CD4-positive, alpha-beta memory T cell (primary cell): ENCODE data around the gene MAP3K3. TPM values are rescaled to one million over a fixed set of nuclear protein-coding genes. Genes with fewer than 3 reads are reported as not detected.
"Not testable (repeated sequence)": the region's sequence is repeated elsewhere in the genome, so short reads cannot be mapped to it uniquely, and the experiment has no call there.

Source experiments
- CTCF ChIA-PET: fragments of 350-600 bp; sonication (Branson Sonifier 250); formaldehyde crosslinking; loops from one replicate; lab custom pipeline; 2021; ENCODE audit warnings: inconsistent platforms; ENCODE audit not compliant: partially characterized antibody; lab: Charles Lee
- POLR2A ChIA-PET: fragments of 350-600 bp; sonication (Branson Sonifier 250); formaldehyde crosslinking; loops from one replicate; lab custom pipeline; 2021; ENCODE audit not compliant: partially characterized antibody; lab: Charles Lee
- DNase-seq, 5 donors: peaks; one replicate each; pipeline versions ENCODE4 v3.0.0 to v3.0.0-alpha.2; 2020 to 2022; ENCODE audit warnings: mixed read lengths in 1 of 5
- H3K27ac ChIP-seq: one replicate; pipeline ENCODE4 v1.7.0; 2013; ENCODE audit warnings: low read depth, low read length
- H3K27me3 ChIP-seq: 2 replicates; pipeline ENCODE4 v1.7.0; 2013; ENCODE audit warnings: mild to moderate bottlenecking, low read length, moderate library complexity; ENCODE audit not compliant: insufficient read depth
- H3K36me3 ChIP-seq: 2 replicates; pipeline ENCODE4 v1.7.0; 2013; ENCODE audit warnings: mild to moderate bottlenecking, low read length, moderate library complexity; ENCODE audit not compliant: insufficient read depth
- H3K4me1 ChIP-seq: 2 replicates; pipeline ENCODE4 v1.7.0; 2013; ENCODE audit warnings: mild to moderate bottlenecking, low read length, moderate library complexity; ENCODE audit not compliant: insufficient read depth
- H3K4me3 ChIP-seq, 2 donors: one replicate each; pipeline ENCODE4 v1.7.0; 2013; ENCODE audit warnings: low read length in 2 of 2, mild to moderate bottlenecking in 1 of 2
- H3K9me3 ChIP-seq, 2 donors: one replicate each; pipeline ENCODE4 v1.7.0; 2013; ENCODE audit warnings: low read length in 2 of 2, control low read depth in 1 of 2; ENCODE audit not compliant: control insufficient read depth in 1 of 2
- H3K27ac Mint-ChIP-seq, 7 donors: one replicate each; pipeline ENCODE4 v1.8.0; 2020 to 2021; ENCODE audit warnings: mixed read lengths in 7 of 7, mild to moderate bottlenecking in 6 of 7, inconsistent platforms in 3 of 7, moderate library complexity in 3 of 7
- H3K27me3 Mint-ChIP-seq, 2 donors: one replicate each; pipeline ENCODE4 v1.8.0; 2020 to 2021; ENCODE audit warnings: mixed read lengths in 2 of 2
- H3K36me3 Mint-ChIP-seq, 2 donors: one replicate each; pipeline ENCODE4 v1.8.0; 2020 to 2021; ENCODE audit warnings: mixed read lengths in 2 of 2, inconsistent platforms in 1 of 2, mild to moderate bottlenecking in 1 of 2
- H3K4me1 Mint-ChIP-seq, 4 donors: one replicate each; pipeline ENCODE4 v1.8.0; 2020 to 2021; ENCODE audit warnings: mixed read lengths in 4 of 4, mild to moderate bottlenecking in 1 of 4
- H3K4me3 Mint-ChIP-seq, 8 donors: one replicate each; pipeline ENCODE4 v1.8.0; 2020 to 2021; ENCODE audit warnings: mixed read lengths in 8 of 8, mild to moderate bottlenecking in 7 of 8, moderate library complexity in 6 of 8, inconsistent platforms in 3 of 8
- H3K9me3 Mint-ChIP-seq, 8 donors: one replicate each; pipeline ENCODE4 v1.8.0; 2020 to 2021; ENCODE audit warnings: mixed read lengths in 8 of 8, mild to moderate bottlenecking in 5 of 8, inconsistent platforms in 3 of 8, moderate library complexity in 1 of 8
- intact Hi-C: fragments of 100-400 bp; cut with micrococcal nuclease; formaldehyde crosslinking; loops from one replicate; pipeline ENCODE4 v1.15.1; 2023
- polyA plus RNA-seq, 2 donors: library from polyadenylated mRNA; unstranded; fragments of 300-500 nt; fragmentation: Illumina TruSeq; gene quantifications; one replicate each; pipeline ENCODE4 v1.2.3, GENCODE V29; 2021
- total RNA-seq, 2 experiments: library from RNA; stranded (reverse); gene quantifications; one replicate each; pipeline ENCODE4 v1.2.3, GENCODE V29; 2021

MAP3K3 gene
- total and polyA plus RNA-seq, 4 experiments from 2014 or later, result 29.5 to 98.8 (median 74.7) TPM

DNA sequence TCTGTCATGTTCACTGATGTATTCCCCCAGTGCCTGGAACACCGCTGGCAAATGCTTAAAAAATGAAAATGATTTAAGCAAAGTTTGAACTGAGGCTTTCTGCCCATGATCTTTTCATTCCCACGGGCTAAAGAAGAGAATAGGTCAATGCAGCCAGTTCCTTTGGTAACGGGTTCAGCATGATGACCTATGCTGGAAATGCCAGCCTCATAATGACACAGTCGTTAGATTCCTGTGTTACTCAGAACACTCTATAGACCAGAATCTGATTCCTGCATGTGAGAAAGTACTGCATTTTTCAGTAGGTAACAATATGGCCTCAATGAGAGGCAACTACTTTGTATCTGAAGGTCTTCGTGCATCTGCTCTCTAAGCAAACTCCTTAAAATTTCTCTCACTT is 96.8 kb downstream of the MAP3K3 start:
- peaks cover 4 to 31% of the 10 kb centered on the region in 2 donors for H3K36me3 Mint-ChIP-seq
- Histone ChIP-seq H3K36me3 (peaks cover 2% of the 10 kb centered on the region), H3K27me3 (no peaks in the 10 kb centered on the region), H3K27ac (no peak overlapping the region), H3K9me3 (no peaks in the 10 kb centered on the region), H3K4me1 (no peaks in the 10 kb centered on the region), H3K4me3 (no peak overlapping the region)
- peaks cover 0 to 8% (median 3%) of the 10 kb centered on the region in 4 donors for H3K4me1 Mint-ChIP-seq
- CTCF ChIA-PET, result interaction anchor here (0.6 to 1.0 kb wide), 4 partner anchors 9 to 70 kb away, joined by 3 to 6 read pairs (median 3); no protein-coding TSS in a partner anchor
- no peaks in the 10 kb centered on the region for H3K9me3 Mint-ChIP-seq
- peak overlapping the region in 2 of 7 donors; percentile 6 to 43 for H3K27ac Mint-ChIP-seq
- POLR2A ChIA-PET, result interaction anchor here (20.5 kb wide), 1 partner anchor 23 kb away, joined by 1362 read pairs; the partner anchor contains the start of gene LIMD2
- no peak for DNase-seq
- intact Hi-C loops, result no loop called here
- no peaks in the 10 kb centered on the region for H3K27me3 Mint-ChIP-seq
- no peak overlapping the region for H3K4me3 Mint-ChIP-seq

DNA sequence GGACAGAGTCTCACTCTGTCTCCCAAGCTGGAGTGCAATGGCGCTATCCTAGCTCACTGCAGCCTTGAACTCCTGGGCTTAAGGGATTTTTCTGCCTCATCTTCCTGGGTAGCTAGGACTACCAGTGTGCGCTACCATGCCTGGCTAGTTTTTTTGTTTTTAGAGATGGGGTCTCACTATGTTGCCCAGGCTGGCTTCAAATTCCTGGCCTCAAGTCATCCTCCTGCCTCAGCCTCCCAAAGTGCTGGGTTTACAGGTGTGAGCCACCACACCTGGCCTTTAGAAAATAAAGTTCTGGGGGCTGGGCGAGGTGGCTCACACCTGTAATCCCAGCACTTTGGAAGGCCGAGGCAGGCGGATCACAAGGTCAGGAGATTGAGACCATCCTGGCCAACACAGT is 98.0 kb downstream of the MAP3K3 start:
- CTCF ChIA-PET, result interaction anchor here (1.0 to 2.7 kb wide), 3 partner anchors 9 to 23 kb away, joined by 6 to 21 read pairs (median 7); no protein-coding TSS in a partner anchor
- H3K9me3 ChIP-seq, H3K9me3 Mint-ChIP-seq, intact Hi-C loops, H3K27me3 ChIP-seq, H3K36me3 ChIP-seq, H3K4me3 ChIP-seq, H3K27me3 Mint-ChIP-seq, H3K4me1 ChIP-seq, DNase-seq, H3K27ac Mint-ChIP-seq, H3K27ac ChIP-seq, H3K4me1 Mint-ChIP-seq, H3K4me3 Mint-ChIP-seq: not testable (repeated sequence)
- POLR2A ChIA-PET, result interaction anchor here (0.6 to 20.5 kb wide), 2 partner anchors 12 to 24 kb away, joined by 3 to 1362 read pairs; partner anchors contain the start of gene LIMD2
- H3K36me3 Mint-ChIP-seq, result peaks cover 4 to 32% of the 10 kb centered on the region in 2 donors

DNA sequence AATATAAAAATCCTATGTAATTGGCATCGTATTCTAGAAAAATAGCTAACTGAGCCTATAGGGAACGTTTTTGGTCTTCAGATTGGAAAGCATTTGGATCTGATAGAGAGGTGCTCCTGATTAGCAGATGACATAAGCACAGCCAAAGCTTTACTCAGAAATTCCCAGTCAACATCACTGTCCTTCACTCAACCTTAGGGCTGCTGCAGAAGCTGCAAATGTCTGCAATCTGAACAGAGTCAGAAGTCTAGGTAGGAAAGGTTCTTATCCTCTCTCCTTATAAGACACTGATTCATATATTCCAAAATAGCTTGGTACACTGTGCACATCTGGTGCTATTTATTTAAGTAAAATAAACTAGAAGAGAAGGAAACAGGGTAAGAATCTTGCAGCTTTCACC is 100.2 kb downstream of the MAP3K3 start:
- H3K27me3 Mint-ChIP-seq, result no peaks in the 10 kb centered on the region
- intact Hi-C loops, result no loop called here
- peaks cover 0 to 4% (median 1%) of the 10 kb centered on the region in 4 donors for H3K4me1 Mint-ChIP-seq
- Histone ChIP-seq H3K9me3 (no peaks in the 10 kb centered on the region), H3K4me3 (no peak overlapping the region), H3K27me3 (no peaks in the 10 kb centered on the region), H3K4me1 (no peaks in the 10 kb centered on the region), H3K27ac (no peak overlapping the region), H3K36me3 (no peaks in the 10 kb centered on the region)
- peaks cover 10 to 30% of the 10 kb centered on the region in 2 donors for H3K36me3 Mint-ChIP-seq
- H3K4me3 Mint-ChIP-seq, result no peak overlapping the region
- H3K27ac Mint-ChIP-seq, result no peak overlapping the region
- no peaks in the 10 kb centered on the region for H3K9me3 Mint-ChIP-seq
- CTCF ChIA-PET, result interaction anchor here (0.9 to 2.7 kb wide), 2 partner anchors 11 to 110 kb away, joined by 3 to 21 read pairs; no protein-coding TSS in a partner anchor
- DNase-seq, result no peak
- POLR2A ChIA-PET, result interaction anchor here (0.7 to 1.9 kb wide), 11 partner anchors 12 to 104 kb away, joined by 3 to 8 read pairs (median 3); partner anchors contain the start of genes CCDC47 and LIMD2

DNA sequence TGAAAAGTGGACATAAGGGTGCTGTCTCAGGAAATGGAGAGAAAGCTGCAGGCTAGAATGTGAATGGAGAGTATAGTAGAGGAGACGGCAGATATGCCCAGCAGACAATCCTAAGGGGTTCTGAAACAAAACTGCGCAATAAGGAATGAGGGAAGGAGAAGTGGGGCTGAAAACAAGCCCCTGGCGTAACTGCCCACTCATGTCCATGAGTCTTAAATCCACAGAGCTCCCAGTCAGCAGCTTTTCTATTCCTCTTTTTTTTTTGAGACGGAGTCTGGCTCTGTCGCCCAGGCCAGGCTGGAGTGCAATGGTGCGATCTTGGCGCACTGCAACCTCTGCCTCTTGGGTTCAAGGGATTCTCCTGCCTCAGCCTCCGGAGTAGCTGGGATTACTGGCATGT is 113.5 kb downstream of the MAP3K3 start:
- ChIA-PET POLR2A (interaction anchor here (1.2 to 17.5 kb wide), 2 partner anchors 37 kb away, joined by 3 to 364 read pairs; partner anchors contain the start of gene LIMD2), CTCF (interaction anchor here (0.9 to 1.1 kb wide), 2 partner anchors 14 to 17 kb away, joined by 3 to 4 read pairs; no protein-coding TSS in a partner anchor)
- intact Hi-C loops, result no loop called here
- H3K4me1 ChIP-seq, result peaks cover 7% of the 10 kb centered on the region
- H3K27me3 Mint-ChIP-seq, result no peaks in the 10 kb centered on the region
- H3K4me3 Mint-ChIP-seq, result no peak overlapping the region
- H3K4me1 Mint-ChIP-seq, result peaks cover 12 to 23% (median 16%) of the 10 kb centered on the region in 4 donors
- H3K4me3 ChIP-seq, result no peak overlapping the region
- no peaks in the 10 kb centered on the region for H3K9me3 Mint-ChIP-seq
- no peaks in the 10 kb centered on the region for H3K27me3 ChIP-seq
- peak overlapping the region in 2 of 7 donors; percentile 34 to 81 for H3K27ac Mint-ChIP-seq
- DNase-seq, result no peak
- H3K36me3 Mint-ChIP-seq, result peaks cover 0 to under 1% of the 10 kb centered on the region in 2 donors
- no peaks in the 10 kb centered on the region for H3K36me3 ChIP-seq
- no peaks in the 10 kb centered on the region for H3K9me3 ChIP-seq
- H3K27ac ChIP-seq, result no peak overlapping the region

DNA sequence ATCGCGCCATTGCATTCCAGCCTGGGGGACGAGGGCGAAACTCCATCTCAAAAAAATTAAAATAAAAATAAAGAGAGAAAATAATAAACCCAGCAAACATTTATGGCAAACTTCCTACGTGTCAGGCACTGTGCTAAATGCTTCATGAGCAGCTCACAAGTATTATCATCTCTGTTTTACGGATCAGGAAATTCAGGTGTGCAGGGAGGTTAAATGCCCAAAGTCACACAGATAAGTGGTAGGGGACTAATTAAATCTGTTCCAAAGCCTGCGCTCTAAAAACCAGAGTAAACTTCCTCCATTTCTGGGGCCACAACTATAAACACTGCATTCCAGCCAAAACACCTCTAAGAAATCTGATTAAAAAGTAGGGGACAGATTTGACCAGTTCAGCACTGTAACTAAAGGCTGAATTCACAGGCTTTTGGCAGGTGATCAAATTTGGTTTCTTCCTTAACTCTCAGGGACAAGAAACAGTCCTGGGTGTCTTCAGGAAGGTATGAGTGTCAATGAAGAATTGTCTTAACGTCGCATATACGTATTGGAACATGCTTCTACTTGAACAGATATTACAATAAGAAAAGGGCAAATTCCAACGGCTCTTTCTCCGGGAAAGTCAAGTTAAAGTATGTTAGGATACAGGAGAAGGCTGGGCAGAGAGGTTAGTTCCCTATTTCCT is 118.4 kb downstream of the MAP3K3 start:
- DNase-seq, result peak in 2 of 5 donors; percentile 2 to 26
- Histone ChIP-seq H3K27ac (peak overlapping the region; percentile 88), H3K27me3 (no peaks in the 10 kb centered on the region), H3K36me3 (peaks cover 2% of the 10 kb centered on the region), H3K4me1 (peaks cover 14% of the 10 kb centered on the region), H3K4me3 (peak overlapping the region; percentile 78 to 81), H3K9me3 (no peaks in the 10 kb centered on the region)
- CTCF ChIA-PET, result interaction anchor here (1.2 to 3.2 kb wide), 3 partner anchors 30 to 128 kb away, joined by 4 to 16 read pairs (median 6); partner anchors contain the start of gene LIMD2
- intact Hi-C loops, result loop anchor here (1.0 kb wide), 6 partner anchors 33 to 118 kb away; partner anchors contain the start of genes CCDC47, FTSJ3, MAP3K3 and PSMC5
- H3K9me3 Mint-ChIP-seq, result no peaks in the 10 kb centered on the region
- peaks cover 14 to 33% (median 24%) of the 10 kb centered on the region in 4 donors for H3K4me1 Mint-ChIP-seq
- peaks cover 2 to 16% of the 10 kb centered on the region in 2 donors for H3K36me3 Mint-ChIP-seq
- H3K4me3 Mint-ChIP-seq, result peak overlapping the region; percentile 87 to 96 (median 92)
- no peaks in the 10 kb centered on the region for H3K27me3 Mint-ChIP-seq
- peak overlapping the region; percentile 88 to 98 (median 97) for H3K27ac Mint-ChIP-seq
- POLR2A ChIA-PET, result interaction anchor here (0.5 to 17.5 kb wide), 17 partner anchors 10 to 406 kb away, joined by 3 to 364 read pairs (median 4); partner anchors contain the start of genes CCDC47, DDX42, LIMD2 and MAP3K3

DNA sequence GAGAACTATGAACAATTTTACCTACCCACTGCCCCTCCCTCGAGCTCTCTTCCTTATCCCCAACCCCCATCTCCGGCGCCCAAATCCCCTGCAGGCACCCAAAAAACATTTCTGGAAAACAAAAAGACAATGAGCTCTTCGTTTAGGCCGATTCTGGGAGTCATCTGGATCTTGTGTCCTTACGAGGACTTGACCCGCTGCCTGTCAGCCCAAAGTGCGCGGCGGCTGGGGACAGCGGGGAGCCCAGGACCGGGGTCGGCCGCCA is 118.9 kb downstream of the MAP3K3 start:
- peaks cover 6% of the 10 kb centered on the region for H3K36me3 ChIP-seq
- no peaks in the 10 kb centered on the region for H3K9me3 Mint-ChIP-seq
- no peaks in the 10 kb centered on the region for H3K27me3 ChIP-seq
- peak overlapping the region; percentile 88 for H3K27ac ChIP-seq
- H3K4me3 Mint-ChIP-seq, result peak overlapping the region; percentile 87 to 96 (median 92)
- H3K4me3 ChIP-seq, result peak overlapping the region; percentile 78 to 81
- H3K27ac Mint-ChIP-seq, result peak overlapping the region; percentile 88 to 98 (median 97)
- no peak for DNase-seq
- intact Hi-C loops, result loop anchor here (1.0 kb wide), 6 partner anchors 32 to 119 kb away; partner anchors contain the start of genes CCDC47, FTSJ3, MAP3K3 and PSMC5
- peaks cover 14% of the 10 kb centered on the region for H3K4me1 ChIP-seq
- peaks cover 14 to 32% (median 24%) of the 10 kb centered on the region in 4 donors for H3K4me1 Mint-ChIP-seq
- H3K36me3 Mint-ChIP-seq, result peaks cover 7 to 21% of the 10 kb centered on the region in 2 donors
- no peaks in the 10 kb centered on the region for H3K9me3 ChIP-seq
- ChIA-PET CTCF (interaction anchor here (1.6 to 3.2 kb wide), 2 partner anchors 30 to 40 kb away, joined by 6 to 16 read pairs; partner anchors contain the start of gene LIMD2), POLR2A (interaction anchor here (0.5 to 17.5 kb wide), 16 partner anchors 10 to 405 kb away, joined by 3 to 364 read pairs (median 5); partner anchors contain the start of genes CCDC47, DDX42, LIMD2 and MAP3K3)
- no peaks in the 10 kb centered on the region for H3K27me3 Mint-ChIP-seq
